Measurements from ENCODE around the gene RPS15A. TPM values are rescaled to one million over a fixed set of nuclear protein-coding genes. Genes with fewer than 3 reads are reported as not detected.
"Not testable (repeated sequence)": the region's sequence is repeated elsewhere in the genome, so short reads cannot be mapped to it uniquely, and the experiment has no call there.

The RPS15A gene
- polyA plus RNA-seq, 3 donors: 2,577 to 2,870 (median 2,796) TPM

- not testable (repeated sequence) for DNase-seq (ENCODE audit: low read depth in 3 of 3, low spot score in 2 of 3)
Measured at GRCh38 chr16:18759598-18760520, 30.3 kb downstream of the RPS15A start.

- DNase-seq (ENCODE audit: low read depth in 3 of 3, low spot score in 2 of 3): not testable (repeated sequence)
Measured at GRCh38 chr16:18757960-18758660, 32.0 kb downstream of the RPS15A start.

- DNase-seq (ENCODE audit: low read depth in 3 of 3, low spot score in 2 of 3): not testable (repeated sequence)
Measured at GRCh38 chr16:18756639-18757038, 33.5 kb downstream of the RPS15A start.

- not testable (repeated sequence) for DNase-seq (ENCODE audit: low read depth in 3 of 3, low spot score in 2 of 3)
Measured at GRCh38 chr16:18742870-18743269, 47.3 kb downstream of the RPS15A start.

- DNase-seq (ENCODE audit: low read depth in 3 of 3, low spot score in 2 of 3): not testable (repeated sequence)
Measured at GRCh38 chr16:18740027-18740426, 50.1 kb downstream of the RPS15A start.

- DNase-seq (ENCODE audit: low read depth in 3 of 3, low spot score in 2 of 3): not testable (repeated sequence)
Measured at GRCh38 chr16:18738768-18739167, 51.4 kb downstream of the RPS15A start.

- not testable (repeated sequence) for DNase-seq (ENCODE audit: low read depth in 3 of 3, low spot score in 2 of 3)
Measured at GRCh38 chr16:18734279-18734678, 55.9 kb downstream of the RPS15A start.

Other genes starting within 250 kb of the RPS15A start
- 10 to 100 TPM; 86.4 to 97.0 (median 91.2) TPM for gene NOMO2, start 228.2 kb downstream of the RPS15A start, polyA plus RNA-seq (ENCODE audit: insufficient read length in 3 of 3)
- 100 to 1,000 TPM; 300 to 308 (median 307) TPM for gene ARL6IP1, start 11.2 kb upstream of the RPS15A start, polyA plus RNA-seq (ENCODE audit: insufficient read length in 3 of 3)
- 10 to 100 TPM; 48.5 to 53.7 (median 53.0) TPM for gene SMG1, start 136.1 kb upstream of the RPS15A start, polyA plus RNA-seq (ENCODE audit: insufficient read length in 3 of 3)
- 1 to 10 TPM; 1.6 to 1.7 (median 1.7) TPM for gene TMC7, start 193.6 kb upstream of the RPS15A start, polyA plus RNA-seq (ENCODE audit: insufficient read length in 3 of 3)